ENCODE measurements around the gene B4GALNT4. TPM values are rescaled to one million over a fixed set of nuclear protein-coding genes. Genes with fewer than 3 reads are reported as not detected.

B4GALNT4 gene
- total and polyA plus RNA-seq, 2 of the 4 experiments (the other 2 are of a cell fraction): 5.2 to 38.6 TPM

DNA sequence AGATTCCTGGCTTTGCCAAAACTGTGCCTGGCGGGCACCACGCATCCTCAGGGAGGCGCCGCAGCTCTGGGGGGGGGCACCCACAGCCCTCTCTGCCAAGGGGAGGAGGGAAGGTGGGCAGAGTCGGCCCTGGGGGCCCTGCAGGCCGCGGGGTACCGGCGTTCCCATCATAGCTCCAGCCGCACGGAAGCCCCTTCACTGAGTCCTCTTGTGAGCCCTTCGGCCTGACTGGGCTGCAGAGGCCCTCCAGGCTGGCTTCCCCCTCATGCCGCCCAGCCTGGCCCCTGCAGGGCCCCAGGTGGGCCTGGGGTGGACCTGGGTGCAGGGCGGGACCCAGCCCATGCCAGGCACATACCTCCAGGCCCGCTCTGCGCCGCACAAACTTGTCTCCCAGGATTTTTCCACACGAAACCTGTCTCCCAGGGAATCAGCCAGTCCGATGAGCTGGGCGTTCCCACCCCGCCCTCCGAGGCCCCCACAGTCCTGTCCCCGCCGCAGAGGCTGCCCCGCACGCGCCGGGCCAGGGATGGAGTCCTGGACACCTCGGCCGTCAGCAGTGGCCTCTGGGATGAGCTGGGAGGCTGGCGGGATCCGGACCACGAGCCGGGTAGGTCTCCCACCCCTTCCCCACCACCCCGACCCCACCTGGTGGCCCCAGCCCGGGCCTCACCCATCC lies 22.9 kb downstream of the B4GALNT4 start:
- Histone ChIP-seq H3K14ac (replicated peaks; ENCODE audit: low read depth, low read length) (no peak overlapping the region), H3K4me2 (ENCODE audit: low read depth, low read length) (no peak overlapping the region), H2BK5ac (ENCODE audit: low read depth, low read length, poor library complexity, severe bottlenecking) (peak overlapping the region; percentile 55), H4K8ac (ENCODE audit: low read depth in 2 of 2, low read length in 2 of 2) (no peak overlapping the region), H4K91ac (ENCODE audit: insufficient read depth, low read depth, low read length) (no peak overlapping the region), H3K36me3 (ENCODE audit: control insufficient read depth, insufficient read depth, low read length) (no peaks in the 10 kb centered on the region), H3K56ac (ENCODE audit: extremely low read depth, insufficient read depth, low read length) (no peak overlapping the region), H2BK15ac (ENCODE audit: low read depth, low read length) (no peak overlapping the region), H3K4me1 (ENCODE audit: control insufficient read depth, insufficient read depth, low read length) (peaks cover 21% of the 10 kb centered on the region), H4K5ac (ENCODE audit: low read depth, low read length) (no peak overlapping the region), H2BK120ac (ENCODE audit: low read depth, low read length) (no peak overlapping the region), H3K18ac (ENCODE audit: low read depth, low read length) (no peak overlapping the region), H2AFZ (replicated peaks; ENCODE audit: low read length, poor library complexity) (no peak overlapping the region), H2BK20ac (ENCODE audit: low read depth, low read length) (no peak overlapping the region), H3K23ac (ENCODE audit: low read depth, low read length) (no peak overlapping the region), H2AK5ac (ENCODE audit: low read depth, low read length) (peak overlapping the region; percentile 87; the same call in 1 of the 2 replicates), H4K20me1 (ENCODE audit: insufficient read depth, low read length) (no peaks in the 10 kb centered on the region), H3K27me3 (ENCODE audit: control insufficient read depth, insufficient read depth, low read length) (peaks cover 8% of the 10 kb centered on the region; the same call in 1 of the 2 replicates), H3K9ac (ENCODE audit: low read depth, low read length) (no peak overlapping the region), H3K4me3 (ENCODE audit: insufficient read depth, low read depth, low read length) (no peak overlapping the region), H3K9me1 (ENCODE audit: insufficient read depth, low read length) (peaks cover 3% of the 10 kb centered on the region), H3K4ac (ENCODE audit: low read depth, low read length) (peak overlapping the region; percentile 83; the same call in 1 of the 2 replicates), H3K79me1 (ENCODE audit: low read depth in 1 of 2, low read length in 2 of 2) (peaks cover 0 to 4% of the 10 kb centered on the region in 2 experiments; a peak in 1 of 4 replicates), H2AK9ac (replicated peaks; ENCODE audit: low read depth, low read length, poor library complexity) (peak overlapping the region; percentile 37), H3K27ac (ENCODE audit: insufficient read depth, low read length) (no peak overlapping the region), H3K9me3 (ENCODE audit: control insufficient read depth, insufficient read depth, low read length) (no peaks in the 10 kb centered on the region)
- no TSS peak for BruUV-seq (replicated peaks)
- ATAC-seq (ENCODE audit: low read depth): no peak
- TF ChIP-seq RAD21 (IDR thresholded peaks at IDR 0.05; ENCODE audit: low read length): no peak
- TF ChIP-seq, protein P1, sequence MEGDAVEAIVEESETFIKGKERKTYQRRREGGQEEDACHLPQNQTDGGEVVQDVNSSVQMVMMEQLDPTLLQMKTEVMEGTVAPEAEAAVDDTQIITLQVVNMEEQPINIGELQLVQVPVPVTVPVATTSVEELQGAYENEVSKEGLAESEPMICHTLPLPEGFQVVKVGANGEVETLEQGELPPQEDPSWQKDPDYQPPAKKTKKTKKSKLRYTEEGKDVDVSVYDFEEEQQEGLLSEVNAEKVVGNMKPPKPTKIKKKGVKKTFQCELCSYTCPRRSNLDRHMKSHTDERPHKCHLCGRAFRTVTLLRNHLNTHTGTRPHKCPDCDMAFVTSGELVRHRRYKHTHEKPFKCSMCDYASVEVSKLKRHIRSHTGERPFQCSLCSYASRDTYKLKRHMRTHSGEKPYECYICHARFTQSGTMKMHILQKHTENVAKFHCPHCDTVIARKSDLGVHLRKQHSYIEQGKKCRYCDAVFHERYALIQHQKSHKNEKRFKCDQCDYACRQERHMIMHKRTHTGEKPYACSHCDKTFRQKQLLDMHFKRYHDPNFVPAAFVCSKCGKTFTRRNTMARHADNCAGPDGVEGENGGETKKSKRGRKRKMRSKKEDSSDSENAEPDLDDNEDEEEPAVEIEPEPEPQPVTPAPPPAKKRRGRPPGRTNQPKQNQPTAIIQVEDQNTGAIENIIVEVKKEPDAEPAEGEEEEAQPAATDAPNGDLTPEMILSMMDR (conservative IDR thresholded peaks at IDR 0.05; ENCODE audit: low read depth, low read length): no peak
- TF ChIP-seq MAFK (IDR thresholded peaks at IDR 0.05; ENCODE audit: low read depth, low read length): no peak
- no peak for TF ChIP-seq FOS (IDR thresholded peaks at IDR 0.05; ENCODE audit: low read depth, low read length)
- no peak for TF ChIP-seq CHD1 (IDR thresholded peaks at IDR 0.05; ENCODE audit: low read depth, low read length)
- no peak for TF ChIP-seq RCOR1 (IDR thresholded peaks at IDR 0.05; ENCODE audit: insufficient replicate concordance, low read length)
- TF ChIP-seq, protein P2, sequence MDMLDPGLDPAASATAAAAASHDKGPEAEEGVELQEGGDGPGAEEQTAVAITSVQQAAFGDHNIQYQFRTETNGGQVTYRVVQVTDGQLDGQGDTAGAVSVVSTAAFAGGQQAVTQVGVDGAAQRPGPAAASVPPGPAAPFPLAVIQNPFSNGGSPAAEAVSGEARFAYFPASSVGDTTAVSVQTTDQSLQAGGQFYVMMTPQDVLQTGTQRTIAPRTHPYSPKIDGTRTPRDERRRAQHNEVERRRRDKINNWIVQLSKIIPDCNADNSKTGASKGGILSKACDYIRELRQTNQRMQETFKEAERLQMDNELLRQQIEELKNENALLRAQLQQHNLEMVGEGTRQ (IDR thresholded peaks at IDR 0.05; ENCODE audit: low read depth, low read length): no peak
- TF ChIP-seq RFX5 (IDR thresholded peaks at IDR 0.05; ENCODE audit: low read depth, low read length): no peak
- TF ChIP-seq POLR2A (IDR thresholded peaks at IDR 0.05; ENCODE audit: low read depth, low read length): no peak
- TF ChIP-seq MAZ (IDR thresholded peaks at IDR 0.05; ENCODE audit: borderline replicate concordance, low read depth, low read length): no peak
- no peak for TF ChIP-seq CEBPB (IDR thresholded peaks at IDR 0.05; ENCODE audit: low read depth, low read length)
- no peak for TF ChIP-seq NFE2L2 (IDR thresholded peaks at IDR 0.05; ENCODE audit: low read depth, low read length)
- no peak for TF ChIP-seq MXI1 (IDR thresholded peaks at IDR 0.05; ENCODE audit: borderline replicate concordance, low read depth, low read length)
- in situ Hi-C loops (cut with MboI; ENCODE audit: low sequenced_read_pairs) (no loop called here), dilution Hi-C loops (cut with HindIII; ENCODE audit: low sequenced_read_pairs, unreplicated experiment) (no loop called here), intact Hi-C loops (cut with micrococcal nuclease) (no loop called here)
- DNase-seq: no peak
- POLR2A ChIA-PET (ENCODE audit: unreplicated experiment): interaction anchor here (1.3 kb wide), 1 partner anchor 15 kb away, joined by 4 read pairs; no protein-coding TSS in a partner anchor
- WGBS, 2 experiments (ENCODE audit: extremely low coverage in 2 of 2, insufficient read length in 1 of 2): 91% methylated on average over 15 of the region's 36 CpGs; no CpG with 5 or more reads in 1 of the 2 experiments
- CTCF ChIA-PET: no interaction called here
